Neural progenitor cell (in vitro differentiated cells): ENCODE measurements around the gene BBS7.

ENCODE experiments used
- CTCF ChIP-seq: fragments of 200-600 bp; sonication (generic); IDR thresholded peaks from 2 replicates; pipeline ENCODE4 v1.5.1; 2017; ENCODE audit warnings: antibody characterized with exemption, mild to moderate bottlenecking
- EZH2 ChIP-seq: fragments of 200-600 bp; sonication (generic); IDR thresholded peaks from 2 replicates; pipeline ENCODE4 v1.6.1; 2017; ENCODE audit warnings: antibody characterized with exemption, mild to moderate bottlenecking, moderate library complexity
- EZH2phosphoT487 ChIP-seq: fragments of 200-600 bp; sonication (generic); IDR thresholded peaks from 2 replicates; pipeline ENCODE4 v1.6.1; 2017; ENCODE audit warnings: antibody characterized with exemption

GRCh38 chr4:121863799-121864198 is 6.5 kb downstream of the BBS7 start:
- TF ChIP-seq CTCF (no peak), EZH2 (no peak), EZH2phosphoT487 (no peak)
